A673 (cell line): ENCODE results near the gene IQCH.

Experiments used
- CTCF ChIP-seq: fragments of 300-800, 200-600 bp; sonication (generic); conservative IDR thresholded peaks from 2 replicates; pipeline ENCODE4 v1.5.1; 2017; ENCODE audit warnings: low read depth, mild to moderate bottlenecking, antibody characterized with exemption, low read length, moderate library complexity, mixed read lengths
- EZH2 ChIP-seq: fragments of 200-600 bp; sonication (generic); IDR thresholded peaks from 2 replicates; pipeline ENCODE4 v1.6.1; 2017; ENCODE audit warnings: borderline replicate concordance, low read depth, mild to moderate bottlenecking, mixed read lengths, antibody characterized with exemption, low read length; ENCODE audit not compliant: poor library complexity, severe bottlenecking

- TF ChIP-seq CTCF: no peak
- no peak for TF ChIP-seq EZH2
Measured at GRCh38 chr15:67208396-67208795, 46.2 kb upstream of the IQCH start.
